ENCODE results near the gene FOXP2. TPM values are rescaled to one million over a fixed set of nuclear protein-coding genes. Genes with fewer than 3 reads are reported as not detected.

The FOXP2 gene
- total and polyA plus RNA-seq, 2 donors (not counting 1 experiment from before 2014, with no cell fraction given): not detected

DNA sequence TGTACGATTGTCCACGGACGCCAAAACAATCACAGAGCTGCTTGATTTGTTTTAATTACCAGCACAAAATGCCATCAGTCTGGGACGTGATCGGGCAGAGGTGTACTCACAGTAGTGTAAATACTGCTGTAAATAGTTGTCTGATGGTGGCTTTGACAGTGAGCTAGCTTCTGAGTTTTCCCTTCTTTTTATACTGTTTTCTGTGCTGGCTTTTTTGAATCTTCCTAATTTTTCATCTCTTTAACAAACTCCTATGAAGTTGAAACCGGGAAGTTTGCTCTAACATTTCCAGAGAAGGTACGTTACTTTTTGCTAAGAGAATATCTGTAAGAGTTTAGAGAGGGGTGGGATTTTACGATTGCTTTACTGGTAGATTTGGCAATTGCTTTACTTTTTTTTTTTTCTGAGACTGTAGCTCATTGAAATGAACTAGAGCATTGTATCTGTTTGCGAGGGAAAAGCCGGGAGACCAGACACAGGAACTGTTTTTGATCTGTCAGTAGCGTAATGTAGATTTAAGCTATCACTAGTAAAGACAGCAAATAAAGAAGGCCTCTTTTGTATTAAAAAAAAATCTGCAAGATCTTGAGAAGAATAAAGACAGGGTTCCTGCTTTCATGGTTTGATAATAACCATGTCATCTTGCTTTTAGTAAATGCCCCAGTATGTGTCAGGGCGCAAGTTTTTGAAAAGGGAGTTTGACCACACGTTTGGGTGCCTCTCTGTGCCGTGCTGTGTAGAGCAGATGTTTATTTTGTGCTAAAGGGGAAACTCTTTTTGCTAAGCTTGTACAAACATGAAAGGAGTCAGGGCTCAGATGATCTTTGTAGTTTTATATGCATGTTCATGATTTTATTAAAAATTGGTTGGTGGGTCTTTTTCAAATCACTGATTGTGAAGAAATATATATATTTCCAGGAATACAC lies 712 bp downstream of the FOXP2 start:
- no peak overlapping the region for H3K27ac ChIP-seq (ENCODE audit: low read length in 2 of 2)
- no peak overlapping the region for H3K9ac ChIP-seq (ENCODE audit: low read length)
- H3K4me3 ChIP-seq (ENCODE audit: control extremely low read depth in 1 of 5, extremely low read depth in 1 of 5, insufficient read depth in 1 of 5, low read depth in 2 of 5, low read length in 4 of 5): no peak overlapping the region
- Mint-ChIP-seq H3K27me3 (no peaks in the 10 kb centered on the region), H3K4me1 (no peaks in the 10 kb centered on the region), H3K9me3 (ENCODE audit: insufficient read depth) (no peaks in the 10 kb centered on the region), H3K27ac (no peak overlapping the region), H3K4me3 (no peak overlapping the region)
- H3K4me1 ChIP-seq (ENCODE audit: control insufficient read depth in 2 of 2, insufficient read depth in 2 of 2, low read length in 2 of 2): no peaks in the 10 kb centered on the region
- 75% methylated on average over 9 of the region's 14 CpGs for WGBS (ENCODE audit: insufficient coverage)
- ATAC-seq (ENCODE audit: low read depth): no peak
- no peak for TF ChIP-seq EZH2 (IDR thresholded peaks at IDR 0.05; ENCODE audit: borderline replicate concordance, insufficient read depth, low read depth, low read length, poor library complexity, severe bottlenecking)
- TF ChIP-seq, protein P1, sequence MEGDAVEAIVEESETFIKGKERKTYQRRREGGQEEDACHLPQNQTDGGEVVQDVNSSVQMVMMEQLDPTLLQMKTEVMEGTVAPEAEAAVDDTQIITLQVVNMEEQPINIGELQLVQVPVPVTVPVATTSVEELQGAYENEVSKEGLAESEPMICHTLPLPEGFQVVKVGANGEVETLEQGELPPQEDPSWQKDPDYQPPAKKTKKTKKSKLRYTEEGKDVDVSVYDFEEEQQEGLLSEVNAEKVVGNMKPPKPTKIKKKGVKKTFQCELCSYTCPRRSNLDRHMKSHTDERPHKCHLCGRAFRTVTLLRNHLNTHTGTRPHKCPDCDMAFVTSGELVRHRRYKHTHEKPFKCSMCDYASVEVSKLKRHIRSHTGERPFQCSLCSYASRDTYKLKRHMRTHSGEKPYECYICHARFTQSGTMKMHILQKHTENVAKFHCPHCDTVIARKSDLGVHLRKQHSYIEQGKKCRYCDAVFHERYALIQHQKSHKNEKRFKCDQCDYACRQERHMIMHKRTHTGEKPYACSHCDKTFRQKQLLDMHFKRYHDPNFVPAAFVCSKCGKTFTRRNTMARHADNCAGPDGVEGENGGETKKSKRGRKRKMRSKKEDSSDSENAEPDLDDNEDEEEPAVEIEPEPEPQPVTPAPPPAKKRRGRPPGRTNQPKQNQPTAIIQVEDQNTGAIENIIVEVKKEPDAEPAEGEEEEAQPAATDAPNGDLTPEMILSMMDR (IDR thresholded peaks at IDR 0.05): no peak
- no peaks in the 10 kb centered on the region for H3K9me3 ChIP-seq (ENCODE audit: control extremely low read depth in 1 of 3, control insufficient read depth in 2 of 3, insufficient read depth in 1 of 3, low read length in 2 of 3)
- CTCF ChIA-PET: no interaction called here
- H4K20me1 ChIP-seq (ENCODE audit: control insufficient read depth, insufficient read depth, low read length, poor library complexity, severe bottlenecking): no peaks in the 10 kb centered on the region
- no peaks in the 10 kb centered on the region for H3K27me3 ChIP-seq (replicated peaks in 1 of 4; ENCODE audit: control extremely low read depth in 1 of 4, control insufficient read depth in 3 of 4, insufficient read depth in 4 of 4, low read length in 3 of 4)
- intact Hi-C loops (cut with micrococcal nuclease): no loop called here
- no peak overlapping the region for H3K4me2 ChIP-seq (replicated peaks; ENCODE audit: low read depth, low read length, poor library complexity, severe bottlenecking)
- H3K79me2 ChIP-seq (ENCODE audit: control insufficient read depth, insufficient read depth, low read length): no peaks in the 10 kb centered on the region
- no peak overlapping the region for H2AFZ ChIP-seq (ENCODE audit: insufficient read depth, low read depth, low read length, poor library complexity, severe bottlenecking)
- DNase-seq: no peak
- POLR2A ChIA-PET: no interaction called here
- H3K36me3 ChIP-seq (replicated peaks in 1 of 2; ENCODE audit: control extremely low read depth in 1 of 2, control insufficient read depth in 1 of 2, extremely low read depth in 1 of 2, insufficient read depth in 2 of 2, low read length in 1 of 2): no peaks in the 10 kb centered on the region

Measured in B cell (primary cell).